Posterior vena cava (tissue), 2 donors: ENCODE results near the gene GSG1L. TPM values are rescaled to one million over a fixed set of nuclear protein-coding genes. Genes with fewer than 3 reads are reported as not detected.

Experiments
- DNase-seq: peaks from one replicate; pipeline ENCODE4 v3.0.0-alpha.2; 2020; ENCODE audit warnings: low spot score
- intact Hi-C, 2 donors: fragments of 100-400 bp; cut with DNase I; formaldehyde crosslinking; loops; one replicate each; pipeline versions ENCODE4 v1.14.1 to v1.14.2; 2022 to 2023
- total RNA-seq, 2 donors: library from RNA; stranded (reverse); fragmentation: NEBNext Ultra II Directional; extraction: Animal tissue kit (Norgen Biotek cat#: 25700); gene quantifications; one replicate each; pipeline ENCODE4 v1.2.1, GENCODE V29; 2021
- donor health status: DM: yes; HTN: yes; CAD: no.
- donor health status: DM: yes; HTN: yes; CAD: no.

GSG1L gene
- total RNA-seq, 2 donors from 2014 or later: not detected

- DNase-seq: no peak
- intact Hi-C loops: loop anchor here (5.0 to 10.0 kb wide), 2 partner anchors 288 to 295 kb away; no protein-coding TSS in a partner anchor
These were observed 283.8 kb downstream of the GSG1L start for GRCh38 chr16:27779641-27780164.

GRCh38 chr16:27778926-27779570, 284.5 kb downstream of the GSG1L start:
- intact Hi-C loops: loop anchor here in 1 of 2 donors (5.0 kb wide), 1 partner anchor 288 kb away; no protein-coding TSS in a partner anchor
- no peak for DNase-seq

GRCh38 chr16:27778171-27778925, 285.2 kb downstream of the GSG1L start:
- intact Hi-C loops: loop anchor here in 1 of 2 donors (5.0 kb wide), 1 partner anchor 289 kb away; no protein-coding TSS in a partner anchor
- DNase-seq: no peak

- no peak for DNase-seq
- intact Hi-C loops: loop anchor here in 1 of 2 donors (1.0 to 5.0 kb wide), 2 partner anchors 22 to 290 kb away; no protein-coding TSS in a partner anchor
These were observed 286.0 kb downstream of the GSG1L start for GRCh38 chr16:27777527-27777926.

- no peak for DNase-seq
- intact Hi-C loops: loop anchor here in 1 of 2 donors (1.0 to 5.0 kb wide), 2 partner anchors 23 to 291 kb away; no protein-coding TSS in a partner anchor
These were observed 286.8 kb downstream of the GSG1L start for GRCh38 chr16:27776556-27777225.

GRCh38 chr16:27775254-27775653, 288.3 kb downstream of the GSG1L start:
- no peak for DNase-seq
- intact Hi-C loops: loop anchor here in 1 of 2 donors (5.0 kb wide), 1 partner anchor 292 kb away; no protein-coding TSS in a partner anchor

GRCh38 chr16:27774779-27775178, 288.7 kb downstream of the GSG1L start:
- intact Hi-C loops: loop anchor here in 1 of 2 donors (5.0 kb wide), 1 partner anchor 293 kb away; no protein-coding TSS in a partner anchor
- DNase-seq: no peak

GRCh38 chr16:27773344-27773743, 290.2 kb downstream of the GSG1L start:
- intact Hi-C loops: no loop called here
- no peak for DNase-seq

- DNase-seq: no peak
- intact Hi-C loops: no loop called here
These were observed 291.3 kb downstream of the GSG1L start for GRCh38 chr16:27772093-27772825.

- intact Hi-C loops: no loop called here
- no peak for DNase-seq
These were observed 292.2 kb downstream of the GSG1L start for GRCh38 chr16:27771201-27771910.

GRCh38 chr16:27770271-27771196, 293.0 kb downstream of the GSG1L start:
- no peak for DNase-seq
- intact Hi-C loops: no loop called here

- no peak for DNase-seq
- intact Hi-C loops: no loop called here
These were observed 293.8 kb downstream of the GSG1L start for GRCh38 chr16:27769561-27770255.

GRCh38 chr16:27768651-27769272, 294.8 kb downstream of the GSG1L start:
- DNase-seq: no peak
- intact Hi-C loops: no loop called here

GRCh38 chr16:27767971-27768591, 295.4 kb downstream of the GSG1L start:
- intact Hi-C loops: no loop called here
- DNase-seq: no peak

- DNase-seq: no peak
- intact Hi-C loops: no loop called here
These were observed 296.4 kb downstream of the GSG1L start for GRCh38 chr16:27767081-27767480.
